Naive B cell (primary cell): Measurements from ENCODE around the gene L1CAM. TPM values are rescaled to one million over a fixed set of nuclear protein-coding genes. Genes with fewer than 3 reads are reported as not detected.
A peak's percentile ranks its signal among the peaks of the same experiment; 100 is the strongest.

ENCODE experiments used
- ATAC-seq, 2 donors: fragments of 150-1000 bp; cut with Tn5 transposase; 2 replicates each; pipeline ENCODE4 v1.10.0; 2021; ENCODE audit warnings: low read depth in 2 of 2, mild to moderate bottlenecking in 2 of 2, moderate library complexity in 2 of 2
- DNase-seq: peaks from one replicate; pipeline ENCODE4 v3.0.0; 2022
- H3K27ac Mint-ChIP-seq, 6 donors: one replicate each; pipeline ENCODE4 v1.8.0; 2020 to 2022; ENCODE audit warnings: mild to moderate bottlenecking in 6 of 6, mixed read lengths in 6 of 6, moderate library complexity in 5 of 6, inconsistent platforms in 2 of 6
- H3K27me3 Mint-ChIP-seq, 3 donors: one replicate each; pipeline ENCODE4 v1.8.0; 2021 to 2022; ENCODE audit warnings: mixed read lengths in 3 of 3, mild to moderate bottlenecking in 1 of 3
- H3K36me3 Mint-ChIP-seq, 2 donors: one replicate each; pipeline ENCODE4 v1.8.0; 2020 to 2022; ENCODE audit warnings: mixed read lengths in 2 of 2, inconsistent platforms in 1 of 2, mild to moderate bottlenecking in 1 of 2
- H3K4me1 Mint-ChIP-seq, 3 donors: one replicate each; pipeline ENCODE4 v1.8.0; 2020 to 2022; ENCODE audit warnings: mixed read lengths in 3 of 3, inconsistent platforms in 1 of 3, mild to moderate bottlenecking in 1 of 3, moderate library complexity in 1 of 3
- H3K4me3 Mint-ChIP-seq, 8 donors: one replicate each; pipeline ENCODE4 v1.8.0; 2020 to 2022; ENCODE audit warnings: mild to moderate bottlenecking in 8 of 8, mixed read lengths in 8 of 8, moderate library complexity in 8 of 8, inconsistent platforms in 2 of 8
- H3K9me3 Mint-ChIP-seq, 7 donors: one replicate each; pipeline ENCODE4 v1.8.0; 2020 to 2022; ENCODE audit warnings: mixed read lengths in 7 of 7, mild to moderate bottlenecking in 5 of 7, inconsistent platforms in 2 of 7, moderate library complexity in 1 of 7
- polyA plus RNA-seq, 6 donors: library from polyadenylated mRNA; unstranded; fragments of 300-500 nt; fragmentation: Illumina TruSeq; gene quantifications; one replicate each; pipeline ENCODE4 v1.2.3, GENCODE V29; 2021; ENCODE audit warnings: low read depth in 6 of 6

The L1CAM gene
- polyA plus RNA-seq, 6 donors from 2014 or later, result 1.1 to 2.1 (median 1.2) TPM; not detected in 1

DNA sequence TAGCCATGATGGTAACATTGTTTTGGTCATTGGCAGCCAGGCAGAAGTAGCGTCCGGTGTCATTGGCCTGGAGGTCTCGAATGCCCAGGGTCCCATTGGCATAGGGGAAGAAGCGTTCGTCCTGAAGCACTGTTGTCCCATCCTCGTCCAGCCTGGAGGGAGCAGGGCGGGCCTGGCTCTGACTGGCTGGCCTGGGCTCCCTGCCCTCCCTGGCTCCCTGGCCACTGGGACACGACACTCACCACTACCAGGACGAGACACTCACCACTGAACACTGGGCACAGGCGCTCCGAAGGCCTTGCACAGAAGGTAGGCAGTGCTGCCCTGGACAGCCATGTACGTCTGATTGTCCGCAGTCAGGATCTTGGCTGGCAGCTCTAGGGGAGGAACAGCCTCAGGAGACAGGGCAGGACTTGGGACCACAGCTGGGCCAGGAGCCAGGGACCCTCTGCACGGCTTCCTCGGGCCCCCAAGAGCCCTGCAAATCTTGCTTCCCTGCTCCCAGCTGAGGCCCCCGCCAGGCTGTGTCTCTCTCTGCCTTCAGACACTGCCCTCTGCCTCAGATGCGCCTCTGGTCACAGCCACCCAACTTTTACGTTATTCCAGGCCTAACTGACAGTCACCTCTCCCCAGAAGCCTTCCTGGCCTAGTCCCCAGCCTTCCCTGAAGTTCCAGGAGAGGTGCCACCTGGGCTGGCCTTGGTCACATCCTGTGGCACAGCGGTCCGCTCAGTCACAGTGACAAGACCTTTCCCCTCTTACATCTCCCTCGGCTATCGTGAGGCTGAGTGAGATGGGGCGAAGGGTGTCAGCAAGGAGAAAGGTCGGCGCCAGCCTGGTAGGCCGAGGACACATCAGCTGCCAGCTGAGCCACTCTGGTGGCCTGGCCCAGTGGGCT is 17.1 kb downstream of the L1CAM start:
- ATAC-seq (no peak), DNase-seq (no peak)
- Mint-ChIP-seq H3K4me1 (peaks cover 0 to 2% (median 0%) of the 10 kb centered on the region in 3 donors), H3K27me3 (peaks cover 0 to 37% (median 10%) of the 10 kb centered on the region in 3 donors), H3K36me3 (peaks cover 0 to 6% of the 10 kb centered on the region in 2 donors), H3K9me3 (peaks cover 0 to 2% (median 0%) of the 10 kb centered on the region in 7 donors), H3K4me3 (peak overlapping the region in 1 of 8 donors; percentile 25), H3K27ac (peak overlapping the region in 3 of 6 donors; percentile 38 to 92 (median 54))

DNA sequence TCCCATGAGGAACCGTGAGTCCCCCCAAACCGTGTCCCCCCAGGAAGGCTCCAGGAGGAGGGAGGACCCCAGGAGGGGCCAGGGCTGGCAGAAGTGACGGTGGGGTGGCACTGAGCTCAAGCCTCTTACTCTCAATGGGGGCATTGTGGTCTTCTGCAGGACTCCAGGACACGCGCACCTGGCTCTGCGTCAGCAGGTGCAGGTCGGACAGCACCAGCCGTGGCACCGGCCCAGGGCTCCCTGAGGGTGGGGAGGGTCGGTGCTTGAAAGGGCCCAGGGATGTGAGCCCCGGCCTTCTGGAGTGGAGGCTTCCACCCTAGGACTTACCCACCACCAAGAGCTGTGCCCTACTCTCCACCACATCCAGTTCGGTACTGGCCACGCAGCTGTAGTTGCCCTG is 18.3 kb downstream of the L1CAM start:
- Mint-ChIP-seq H3K27me3 (peaks cover 0 to 25% (median 2%) of the 10 kb centered on the region in 3 donors), H3K9me3 (peaks cover 0 to 2% (median 0%) of the 10 kb centered on the region in 7 donors), H3K36me3 (peaks cover 0 to 6% of the 10 kb centered on the region in 2 donors), H3K4me1 (no peaks in the 10 kb centered on the region), H3K4me3 (no peak overlapping the region), H3K27ac (no peak overlapping the region)
- ATAC-seq, result no peak
- DNase-seq, result no peak

DNA sequence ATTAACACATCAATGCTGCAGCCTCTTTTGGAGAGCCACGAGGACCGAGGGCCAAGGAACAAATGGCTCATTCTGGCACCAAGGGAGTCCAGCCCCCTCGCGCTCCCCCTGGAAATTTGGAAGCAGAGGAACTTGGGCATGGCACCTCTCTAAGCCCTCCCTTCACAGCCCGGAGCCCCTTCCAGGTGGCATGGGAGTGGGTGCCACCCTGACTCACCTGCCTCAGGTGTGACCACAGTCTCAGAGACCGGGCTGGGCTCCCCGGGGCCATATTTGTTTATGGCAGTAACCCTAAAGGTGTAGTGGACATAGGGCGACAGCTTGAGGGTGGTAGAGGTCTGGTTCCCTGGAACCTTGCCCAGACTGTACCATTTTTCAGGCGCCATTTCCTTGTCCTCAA is 18.8 kb downstream of the L1CAM start:
- DNase-seq, result no peak
- Mint-ChIP-seq H3K36me3 (peaks cover 0 to 6% of the 10 kb centered on the region in 2 donors), H3K27me3 (peaks cover 0 to 20% (median 0%) of the 10 kb centered on the region in 3 donors), H3K4me3 (no peak overlapping the region), H3K27ac (peak overlapping the region in 1 of 6 donors; percentile 50), H3K9me3 (peaks cover 0 to 2% (median 0%) of the 10 kb centered on the region in 7 donors), H3K4me1 (no peaks in the 10 kb centered on the region)
- ATAC-seq, result no peak

DNA sequence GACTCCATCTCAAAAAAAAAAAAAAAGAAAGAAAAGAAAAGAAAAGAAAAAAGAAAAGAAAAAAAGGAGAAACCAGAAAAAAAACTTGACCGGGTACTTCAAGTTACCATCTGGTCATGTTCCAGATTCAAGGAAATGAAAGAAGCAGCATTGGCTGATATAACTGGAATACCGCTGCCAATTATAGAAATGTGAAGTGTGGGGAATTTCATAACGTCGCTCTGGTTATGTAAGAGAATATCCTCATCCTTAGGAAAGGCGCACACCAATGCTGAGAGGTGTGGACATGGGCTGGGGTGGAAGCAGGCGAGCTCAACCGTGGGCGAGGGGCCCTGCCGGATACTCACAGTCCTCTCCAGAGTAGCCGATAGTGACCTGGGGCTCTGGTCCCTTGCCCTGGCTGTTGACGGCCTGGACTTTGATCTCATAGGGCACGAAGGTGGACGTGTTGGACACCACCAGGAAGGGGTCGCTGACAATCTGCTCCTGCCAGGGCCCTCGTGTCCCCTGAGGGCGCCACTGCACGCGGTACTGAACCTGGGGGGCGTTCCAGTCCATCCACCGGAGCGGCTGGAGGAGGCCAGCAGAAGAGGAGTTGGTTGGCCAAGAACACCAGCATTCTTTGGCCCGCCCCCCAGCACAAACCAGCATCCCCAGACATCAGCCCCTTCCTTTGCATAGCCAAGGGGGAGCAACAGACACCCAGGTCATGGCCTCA is 19.5 kb downstream of the L1CAM start:
- no peak for DNase-seq
- ATAC-seq, result no peak
- Mint-ChIP-seq H3K27me3 (peaks cover 0 to 13% (median 0%) of the 10 kb centered on the region in 3 donors), H3K4me3 (peak overlapping the region in 1 of 8 donors; percentile 35), H3K4me1 (no peaks in the 10 kb centered on the region), H3K36me3 (peaks cover 0 to 6% of the 10 kb centered on the region in 2 donors), H3K27ac (no peak overlapping the region), H3K9me3 (peaks cover 0 to 2% (median 0%) of the 10 kb centered on the region in 7 donors)

DNA sequence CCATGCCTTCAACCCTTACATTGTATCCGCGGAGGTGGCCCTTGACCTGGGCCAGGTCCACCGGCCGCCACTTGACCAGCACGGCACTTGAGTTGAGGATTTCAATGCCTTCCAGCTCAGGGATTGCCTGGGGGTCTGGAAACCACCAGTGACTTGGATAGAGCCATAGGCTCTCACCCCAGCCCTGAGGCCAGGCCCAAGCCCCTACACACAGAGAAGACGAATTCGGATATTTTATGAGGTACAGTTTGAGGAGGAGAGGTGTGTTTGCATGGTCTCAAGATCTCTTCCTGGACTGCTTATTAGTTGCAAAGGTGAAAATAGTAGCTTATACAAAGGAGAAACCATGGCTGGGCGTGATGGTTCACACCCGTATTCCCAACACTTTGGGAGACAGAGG is 20.3 kb downstream of the L1CAM start:
- Mint-ChIP-seq H3K27ac (peak overlapping the region in 1 of 6 donors; percentile 19), H3K4me3 (no peak overlapping the region), H3K4me1 (peaks cover 0 to 2% (median 0%) of the 10 kb centered on the region in 3 donors), H3K9me3 (peaks cover 0 to 2% (median 0%) of the 10 kb centered on the region in 7 donors), H3K27me3 (peaks cover 0 to 8% (median 0%) of the 10 kb centered on the region in 3 donors), H3K36me3 (peaks cover 0 to 6% of the 10 kb centered on the region in 2 donors)
- no peak for DNase-seq
- ATAC-seq, result no peak

DNA sequence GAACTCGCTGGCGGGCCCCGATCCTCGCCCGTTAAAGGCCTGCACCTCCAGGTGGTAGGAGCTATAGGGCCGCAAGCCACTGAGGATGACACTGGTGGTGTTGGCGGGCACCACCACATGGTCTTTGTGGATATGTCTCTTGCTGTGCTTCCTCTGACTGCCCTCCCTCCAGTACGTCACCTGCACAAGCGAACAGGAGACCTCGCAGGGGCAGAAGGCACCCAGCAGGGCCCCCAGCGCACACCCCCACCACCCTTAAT is 20.7 kb downstream of the L1CAM start:
- Mint-ChIP-seq H3K4me3 (no peak overlapping the region), H3K36me3 (peaks cover 0 to 6% of the 10 kb centered on the region in 2 donors), H3K9me3 (peaks cover 0 to 2% (median 0%) of the 10 kb centered on the region in 7 donors), H3K4me1 (peaks cover 0 to 5% (median 0%) of the 10 kb centered on the region in 3 donors), H3K27me3 (peaks cover 0 to 8% (median 0%) of the 10 kb centered on the region in 3 donors), H3K27ac (peak overlapping the region in 1 of 6 donors; percentile 49)
- ATAC-seq (no peak), DNase-seq (no peak)

DNA sequence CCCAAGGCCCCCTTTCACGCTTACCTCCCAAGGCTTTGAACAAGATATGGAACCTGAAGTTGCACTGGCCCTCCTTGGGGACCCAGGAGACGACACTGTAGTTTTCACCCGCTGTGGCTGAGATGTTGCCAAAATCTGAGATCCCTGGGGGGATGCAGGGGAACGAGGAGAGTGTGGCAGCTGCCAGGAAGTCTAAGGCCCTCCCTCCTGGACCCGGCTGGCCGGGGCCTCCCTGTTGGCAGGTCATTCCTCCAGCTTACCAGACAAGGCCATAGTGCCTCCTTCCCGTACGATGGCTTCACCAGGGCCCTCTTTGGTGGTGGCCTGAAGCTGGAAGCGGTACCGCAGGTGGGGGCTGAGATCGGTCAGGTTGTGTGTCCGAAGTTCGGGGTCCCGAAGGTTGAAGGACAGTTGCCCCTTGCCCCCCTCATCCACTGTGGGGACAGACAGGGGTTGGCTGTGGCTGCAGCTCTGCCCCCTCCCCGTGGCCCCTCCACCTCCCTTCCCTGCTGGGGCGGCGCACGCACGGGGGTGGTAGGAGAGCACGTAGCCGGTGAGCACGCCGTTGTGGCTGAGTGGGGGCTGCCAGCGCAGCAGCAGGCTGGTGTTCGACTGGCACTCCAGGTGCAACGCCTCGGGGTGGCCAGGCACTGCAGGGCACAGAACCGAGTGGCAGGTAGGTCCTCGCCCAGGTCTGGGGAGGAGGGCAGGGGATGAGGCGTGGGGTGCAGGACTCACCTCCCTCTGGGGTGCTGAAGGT is 21.2 kb downstream of the L1CAM start:
- ATAC-seq (no peak), DNase-seq (no peak)
- Mint-ChIP-seq H3K27ac (peak overlapping the region in 1 of 6 donors; percentile 9), H3K4me3 (no peak overlapping the region), H3K36me3 (peaks cover 0 to 6% of the 10 kb centered on the region in 2 donors), H3K4me1 (peaks cover 0 to 5% (median 0%) of the 10 kb centered on the region in 3 donors), H3K9me3 (peaks cover 0 to 2% (median 0%) of the 10 kb centered on the region in 7 donors), H3K27me3 (peaks cover 0 to 8% (median 0%) of the 10 kb centered on the region in 3 donors)

DNA sequence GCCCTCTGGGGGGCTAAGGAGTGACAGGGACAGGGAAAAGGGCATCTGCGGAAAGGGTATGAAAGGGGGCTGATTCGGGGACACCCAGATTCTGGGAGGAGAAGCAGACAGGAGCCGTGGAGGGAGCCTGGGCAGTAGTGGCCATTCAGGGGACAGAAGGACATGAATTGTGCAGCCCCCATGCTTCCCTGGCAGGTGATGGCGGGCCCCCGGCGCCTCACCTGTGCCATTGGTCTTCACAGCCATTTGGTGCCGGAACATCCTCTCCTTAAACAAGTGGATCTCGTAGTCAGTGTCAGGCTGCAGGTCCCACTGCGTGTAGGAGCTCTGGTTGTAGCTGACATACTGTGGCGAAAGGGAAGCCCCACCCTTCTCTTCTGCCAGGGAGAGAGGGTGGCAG is 21.9 kb downstream of the L1CAM start:
- peaks cover 3 to 5% (median 4%) of the 10 kb centered on the region in 3 donors for H3K4me1 Mint-ChIP-seq
- no peaks in the 10 kb centered on the region for H3K9me3 Mint-ChIP-seq
- no peak for ATAC-seq
- H3K4me3 Mint-ChIP-seq, result no peak overlapping the region
- no peak for DNase-seq
- H3K27ac Mint-ChIP-seq, result no peak overlapping the region
- H3K36me3 Mint-ChIP-seq, result peaks cover 0 to 6% of the 10 kb centered on the region in 2 donors
- H3K27me3 Mint-ChIP-seq, result peaks cover 0 to 8% (median 0%) of the 10 kb centered on the region in 3 donors

DNA sequence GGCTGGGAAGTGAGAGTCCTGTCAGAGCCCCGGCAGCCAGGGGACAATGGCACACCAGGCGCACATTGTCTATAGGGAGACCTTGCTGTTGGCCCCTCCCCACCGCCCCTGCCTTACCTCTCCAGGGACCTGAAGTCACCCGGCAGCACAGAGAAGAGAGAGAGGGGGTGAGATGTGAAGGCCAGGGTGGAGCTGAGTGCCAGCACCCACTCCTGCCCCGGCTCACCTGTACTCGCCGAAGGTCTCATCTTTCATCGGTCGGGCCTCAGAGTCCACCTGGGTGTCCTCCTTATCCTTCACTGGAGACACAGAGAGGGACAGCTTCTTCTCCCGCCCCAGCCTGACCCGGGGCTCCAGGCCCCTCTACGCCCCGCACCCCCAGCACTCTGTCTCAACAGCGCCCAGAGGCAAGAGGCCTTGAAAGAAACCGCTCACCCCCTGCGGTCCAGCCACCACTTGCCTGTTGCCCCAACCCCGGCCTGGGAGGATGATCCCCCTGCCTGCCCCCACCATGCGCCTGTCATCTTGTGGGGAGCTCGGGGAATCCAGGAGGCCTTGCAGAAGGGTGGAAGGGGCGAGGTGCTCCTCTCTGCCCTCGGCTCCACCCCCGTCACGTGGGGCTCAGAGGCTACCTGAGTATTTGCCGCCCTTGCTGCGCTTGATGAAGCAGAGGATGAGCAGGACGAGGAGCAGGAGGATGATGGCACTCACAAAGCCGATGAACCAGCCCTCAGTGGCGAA is 22.6 kb downstream of the L1CAM start:
- no peak overlapping the region for H3K4me3 Mint-ChIP-seq
- peaks cover 0 to 6% of the 10 kb centered on the region in 2 donors for H3K36me3 Mint-ChIP-seq
- peaks cover 3 to 5% (median 4%) of the 10 kb centered on the region in 3 donors for H3K4me1 Mint-ChIP-seq
- ATAC-seq, result no peak
- no peak for DNase-seq
- H3K27ac Mint-ChIP-seq, result peak overlapping the region in 1 of 6 donors; percentile 21
- H3K27me3 Mint-ChIP-seq, result peaks cover 0 to 8% (median 0%) of the 10 kb centered on the region in 3 donors
- no peaks in the 10 kb centered on the region for H3K9me3 Mint-ChIP-seq

DNA sequence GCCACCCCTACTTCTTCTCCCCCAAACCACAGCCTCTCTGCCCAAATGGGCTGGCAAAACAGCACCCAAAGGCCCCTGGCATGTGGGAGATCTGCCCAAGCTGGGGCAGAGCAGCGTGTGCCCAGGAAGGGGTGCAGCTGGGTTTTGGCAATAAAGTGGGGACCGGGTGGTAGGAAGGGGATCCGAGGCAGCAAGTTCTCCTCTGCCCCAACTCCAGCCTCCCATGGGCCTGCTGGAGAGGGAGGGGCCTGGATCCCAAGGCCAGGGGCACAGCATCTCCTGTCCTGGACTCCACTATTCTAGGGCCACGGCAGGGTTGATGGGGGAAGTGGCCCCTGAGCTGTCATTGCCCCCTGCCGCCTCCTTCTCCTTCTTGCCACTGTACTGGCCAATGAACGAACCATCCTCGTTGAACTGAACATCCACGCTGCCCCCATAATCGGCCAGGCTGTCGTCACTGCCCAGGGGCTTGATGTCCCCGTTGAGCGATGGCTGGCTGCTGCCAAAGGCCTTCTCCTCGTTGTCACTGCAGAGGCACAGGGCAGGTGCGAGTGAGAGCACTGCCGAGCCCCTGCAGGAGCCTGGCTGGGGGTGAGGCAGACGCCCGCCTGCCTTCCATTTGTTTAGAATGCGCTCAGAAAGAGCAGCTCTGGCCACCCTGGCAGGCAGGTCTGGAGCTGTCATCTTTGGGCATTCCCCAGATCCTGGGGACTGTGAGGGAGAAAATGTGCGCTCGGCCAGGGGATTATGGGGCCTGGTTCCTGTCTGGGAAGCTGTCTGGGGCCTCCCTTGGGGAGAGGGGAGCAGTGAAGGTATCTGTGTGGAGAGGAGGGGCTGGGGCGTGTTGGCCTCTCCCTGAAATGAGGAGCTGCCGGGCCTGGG is 23.4 kb downstream of the L1CAM start:
- Mint-ChIP-seq H3K4me1 (peaks cover 5 to 8% (median 6%) of the 10 kb centered on the region in 3 donors), H3K9me3 (no peaks in the 10 kb centered on the region), H3K36me3 (peaks cover 0 to 6% of the 10 kb centered on the region in 2 donors), H3K27me3 (peaks cover 0 to 8% (median 2%) of the 10 kb centered on the region in 3 donors), H3K27ac (peak overlapping the region in 1 of 6 donors; percentile 21), H3K4me3 (peak overlapping the region in 1 of 8 donors; percentile 57)
- ATAC-seq (no peak), DNase-seq (no peak)

DNA sequence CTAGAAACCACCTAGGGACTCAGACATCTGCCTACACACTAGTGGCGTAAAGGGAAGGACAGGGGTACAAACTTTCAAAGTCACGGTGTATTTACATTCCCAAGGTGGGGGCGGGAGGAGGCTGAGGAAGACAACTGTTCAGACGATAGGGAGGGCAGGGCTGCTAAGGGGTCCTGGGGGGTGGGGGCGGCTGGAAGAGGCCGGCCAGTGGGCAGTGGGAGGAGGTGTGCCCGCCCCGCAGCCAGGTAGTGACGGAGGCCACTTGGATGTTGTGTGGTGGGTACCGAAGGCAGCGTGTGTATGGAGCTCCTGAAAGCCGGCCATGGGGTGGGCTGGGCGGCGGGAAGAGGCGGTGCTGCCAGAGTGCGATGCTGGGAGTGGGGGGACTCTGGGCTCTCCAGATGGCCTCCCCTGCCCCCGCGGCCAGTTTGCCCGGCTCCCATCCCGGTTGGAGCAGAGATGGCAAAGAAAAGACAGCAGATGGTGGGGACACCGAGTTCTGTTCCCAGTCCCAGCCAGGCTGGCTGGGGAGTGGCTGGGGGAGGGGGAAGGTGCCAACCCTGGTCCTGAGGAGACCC is 24.2 kb downstream of the L1CAM start:
- ATAC-seq (no peak), DNase-seq (no peak)
- Mint-ChIP-seq H3K4me3 (no peak overlapping the region), H3K27ac (no peak overlapping the region), H3K4me1 (peaks cover 11 to 14% (median 14%) of the 10 kb centered on the region in 3 donors), H3K36me3 (peaks cover 0 to 6% of the 10 kb centered on the region in 2 donors), H3K9me3 (no peaks in the 10 kb centered on the region), H3K27me3 (peaks cover 0 to 8% (median 6%) of the 10 kb centered on the region in 3 donors)
